Esophagus muscularis mucosa (tissue), 4 donors: Measurements from ENCODE around the gene PAQR5. TPM values are rescaled to one million over a fixed set of nuclear protein-coding genes. Genes with fewer than 3 reads are reported as not detected.

Experiments used
- DNase-seq: peaks from one replicate; pipeline ENCODE4 v3.0.0-alpha.2; 2017; ENCODE audit errors: extremely low spot score
- H3K27ac ChIP-seq, 4 donors: fragments of 200-600 bp; sonication (generic); replicated peaks in 1 of 4; 1 replicate in 3 of 4; 2 replicates in 1 of 4; pipeline ENCODE4 v1.5.1; 2016 to 2019; ENCODE audit warnings: mild to moderate bottlenecking in 1 of 4
- H3K27me3 ChIP-seq, 4 donors: fragments of 200-600 bp; sonication (generic); one replicate each; pipeline versions ENCODE4 v1.5.1 to v1.6.0; 2016 to 2019
- H3K36me3 ChIP-seq, 4 donors: fragments of 200-600 bp; sonication (generic); one replicate each; pipeline ENCODE4 v1.5.1; 2016 to 2019
- H3K4me1 ChIP-seq, 4 donors: fragments of 200-600 bp; sonication (generic); one replicate each; pipeline ENCODE4 v1.5.1; 2016 to 2019
- H3K4me3 ChIP-seq, 4 donors: fragments of 200-600 bp; sonication (generic); 1 replicate in 2 of 4; 2 replicates in 2 of 4; pipeline ENCODE4 v1.5.1; 2016 to 2019; ENCODE audit warnings: mild to moderate bottlenecking in 4 of 4, moderate library complexity in 1 of 4
- H3K9me3 ChIP-seq, 4 donors: fragments of 200-600 bp; sonication (generic); 1 replicate in 3 of 4; 2 replicates in 1 of 4; pipeline ENCODE4 v1.5.1; 2016 to 2019
- CTCF ChIP-seq, 3 experiments: fragments of 200-600 bp in 2 of 3; fragments of 450-650 bp in 1 of 3; sonication (generic) in 2 of 3; IDR thresholded peaks; one replicate each; pipeline ENCODE4 v1.5.1; 2017 to 2019; ENCODE audit warnings: antibody characterized with exemption in 3 of 3, mild to moderate bottlenecking in 2 of 3, moderate library complexity in 1 of 3
- EP300 ChIP-seq: sonication (generic); formaldehyde crosslinking; IDR thresholded peaks from one replicate; pipeline ENCODE4 v1.6.1; 2017; ENCODE audit warnings: antibody characterized with exemption
- POLR2A ChIP-seq: fragments of 450-650 bp; IDR thresholded peaks from one replicate; pipeline ENCODE4 v1.6.1; 2017; ENCODE audit warnings: antibody characterized with exemption, moderate library complexity, mild to moderate bottlenecking, low read depth
- POLR2AphosphoS5 ChIP-seq, 2 donors: sonication (generic); formaldehyde crosslinking; IDR thresholded peaks; one replicate each; pipeline ENCODE4 v1.6.1; 2017; ENCODE audit warnings: antibody characterized with exemption in 2 of 2
- WGBS: methylation state at CpG from one replicate; pipeline ENCODE4 v1.1.5; 2018; 5-methylcytosine and 5-hydroxymethylcytosine counted together
- intact Hi-C: fragments of 100-400 bp; cut with DNase I; formaldehyde crosslinking; loops from one replicate; pipeline ENCODE4 v1.15.1; 2023
- total RNA-seq, 4 donors: library from RNA; depleted of rRNA; stranded (reverse); fragments of >200 nt; gene quantifications; one replicate each; pipeline versions ENCODE4 v1.1.0 to v1.2.1, GENCODE V29; 2016

Gene PAQR5
- total RNA-seq, 4 donors from 2014 or later: 0.32 to 3.0 (median 1.5) TPM

GRCh38 chr15:69424748-69425413 is 126.2 kb downstream of the PAQR5 start:
- TF ChIP-seq CTCF (IDR thresholded peaks at IDR 0.05) (no peak), POLR2AphosphoS5 (IDR thresholded peaks at IDR 0.05) (no peak)
- Histone ChIP-seq H3K36me3 (no peaks in the 10 kb centered on the region), H3K27ac (no peak overlapping the region), H3K9me3 (no peaks in the 10 kb centered on the region), H3K4me3 (no peak overlapping the region), H3K27me3 (no peaks in the 10 kb centered on the region), H3K4me1 (no peaks in the 10 kb centered on the region)
- intact Hi-C loops: no loop called here
- 100% methylated on average over 1 of the region's 1 CpG for WGBS
- no peak for DNase-seq

- no peak overlapping the region for H3K4me3 ChIP-seq
- intact Hi-C loops: no loop called here
- H3K36me3 ChIP-seq: no peaks in the 10 kb centered on the region
- no peaks in the 10 kb centered on the region for H3K4me1 ChIP-seq
- no peak for DNase-seq
- no peaks in the 10 kb centered on the region for H3K27me3 ChIP-seq
- TF ChIP-seq POLR2A (no peak), POLR2AphosphoS5 (IDR thresholded peaks at IDR 0.05) (no peak), CTCF (IDR thresholded peaks at IDR 0.05) (no peak), EP300 (no peak)
- WGBS: 94% methylated on average over 1 of the region's 1 CpG
- H3K27ac ChIP-seq: no peak overlapping the region
- H3K9me3 ChIP-seq: no peaks in the 10 kb centered on the region
Measured at GRCh38 chr15:69433831-69434230, 135.1 kb downstream of the PAQR5 start.

- Histone ChIP-seq H3K36me3 (no peaks in the 10 kb centered on the region), H3K4me3 (no peak overlapping the region), H3K27me3 (no peaks in the 10 kb centered on the region), H3K9me3 (no peaks in the 10 kb centered on the region), H3K4me1 (no peaks in the 10 kb centered on the region), H3K27ac (no peak overlapping the region)
- 96% methylated on average over 5 of the region's 5 CpGs for WGBS
- intact Hi-C loops: no loop called here
- TF ChIP-seq POLR2A: no peak
- TF ChIP-seq EP300: no peak
- TF ChIP-seq POLR2AphosphoS5 (IDR thresholded peaks at IDR 0.05): no peak
- TF ChIP-seq CTCF (IDR thresholded peaks at IDR 0.05): no peak
- DNase-seq: no peak
Measured at GRCh38 chr15:69434238-69434637, 135.5 kb downstream of the PAQR5 start.

GRCh38 chr15:69434679-69435078 is 136.0 kb downstream of the PAQR5 start:
- WGBS: 90% methylated on average over 18 of the region's 18 CpGs
- no peak overlapping the region for H3K27ac ChIP-seq
- no peaks in the 10 kb centered on the region for H3K27me3 ChIP-seq
- no peaks in the 10 kb centered on the region for H3K36me3 ChIP-seq
- TF ChIP-seq CTCF (IDR thresholded peaks at IDR 0.05): no peak
- no peak for TF ChIP-seq POLR2AphosphoS5 (IDR thresholded peaks at IDR 0.05)
- TF ChIP-seq EP300: no peak
- no peak for TF ChIP-seq POLR2A
- no peak overlapping the region for H3K4me3 ChIP-seq
- H3K9me3 ChIP-seq: no peaks in the 10 kb centered on the region
- no peak for DNase-seq
- intact Hi-C loops: no loop called here
- no peaks in the 10 kb centered on the region for H3K4me1 ChIP-seq

GRCh38 chr15:69435985-69436384 is 137.3 kb downstream of the PAQR5 start:
- no peak for TF ChIP-seq EP300
- no peak for TF ChIP-seq CTCF (IDR thresholded peaks at IDR 0.05)
- no peak for TF ChIP-seq POLR2A
- TF ChIP-seq POLR2AphosphoS5 (IDR thresholded peaks at IDR 0.05): no peak
- Histone ChIP-seq H3K27ac (no peak overlapping the region), H3K36me3 (no peaks in the 10 kb centered on the region), H3K4me1 (no peaks in the 10 kb centered on the region), H3K9me3 (no peaks in the 10 kb centered on the region), H3K27me3 (no peaks in the 10 kb centered on the region), H3K4me3 (no peak overlapping the region)
- 91% methylated on average over 4 of the region's 4 CpGs for WGBS
- intact Hi-C loops: no loop called here
- no peak for DNase-seq
